T-helper 22 cell (primary cell): Measurements from ENCODE around the gene WASHC2C.
"Not testable (repeated sequence)": the region's sequence is repeated elsewhere in the genome, so short reads cannot be mapped to it uniquely, and the experiment has no call there.

Experiments used
- DNase-seq: peaks from one replicate; pipeline ENCODE4 v3.0.0-alpha.2; 2020; ENCODE audit warnings: low read depth

WASHC2C gene

GRCh38 chr10:45771757-45772461, 44.8 kb downstream of the WASHC2C start:
- DNase-seq, result not testable (repeated sequence)

- not testable (repeated sequence) for DNase-seq
Measured at GRCh38 chr10:45786217-45786616, 59.2 kb downstream of the WASHC2C start.

- DNase-seq, result not testable (repeated sequence)
Measured at GRCh38 chr10:45787212-45787741, 60.2 kb downstream of the WASHC2C start.

GRCh38 chr10:45789991-45790390, 62.9 kb downstream of the WASHC2C start:
- DNase-seq, result not testable (repeated sequence)

- DNase-seq, result not testable (repeated sequence)
Measured at GRCh38 chr10:45790694-45791426, 63.8 kb downstream of the WASHC2C start.

- DNase-seq, result not testable (repeated sequence)
Measured at GRCh38 chr10:45794761-45795160, 67.7 kb downstream of the WASHC2C start.

GRCh38 chr10:45803060-45804010, 76.3 kb downstream of the WASHC2C start:
- not testable (repeated sequence) for DNase-seq

GRCh38 chr10:45804996-45805395, 77.9 kb downstream of the WASHC2C start:
- not testable (repeated sequence) for DNase-seq

GRCh38 chr10:45809837-45810236, 82.8 kb downstream of the WASHC2C start:
- DNase-seq, result no peak

- DNase-seq, result no peak
Measured at GRCh38 chr10:45811075-45811474, 84.0 kb downstream of the WASHC2C start.

GRCh38 chr10:45812959-45813358, 85.9 kb downstream of the WASHC2C start:
- not testable (repeated sequence) for DNase-seq

- DNase-seq, result not testable (repeated sequence)
Measured at GRCh38 chr10:45814146-45814545, 87.1 kb downstream of the WASHC2C start.

- DNase-seq, result no peak
Measured at GRCh38 chr10:45817130-45817859, 90.2 kb downstream of the WASHC2C start.

GRCh38 chr10:45817912-45818311, 90.8 kb downstream of the WASHC2C start:
- DNase-seq, result no peak

- DNase-seq, result no peak
Measured at GRCh38 chr10:45819552-45819951, 92.5 kb downstream of the WASHC2C start.

- DNase-seq, result not testable (repeated sequence)
Measured at GRCh38 chr10:45820107-45820830, 93.2 kb downstream of the WASHC2C start.

- DNase-seq, result not testable (repeated sequence)
Measured at GRCh38 chr10:45822918-45823317, 95.9 kb downstream of the WASHC2C start.
